ENCODE measurements around the gene ELAPOR2.

DNA sequence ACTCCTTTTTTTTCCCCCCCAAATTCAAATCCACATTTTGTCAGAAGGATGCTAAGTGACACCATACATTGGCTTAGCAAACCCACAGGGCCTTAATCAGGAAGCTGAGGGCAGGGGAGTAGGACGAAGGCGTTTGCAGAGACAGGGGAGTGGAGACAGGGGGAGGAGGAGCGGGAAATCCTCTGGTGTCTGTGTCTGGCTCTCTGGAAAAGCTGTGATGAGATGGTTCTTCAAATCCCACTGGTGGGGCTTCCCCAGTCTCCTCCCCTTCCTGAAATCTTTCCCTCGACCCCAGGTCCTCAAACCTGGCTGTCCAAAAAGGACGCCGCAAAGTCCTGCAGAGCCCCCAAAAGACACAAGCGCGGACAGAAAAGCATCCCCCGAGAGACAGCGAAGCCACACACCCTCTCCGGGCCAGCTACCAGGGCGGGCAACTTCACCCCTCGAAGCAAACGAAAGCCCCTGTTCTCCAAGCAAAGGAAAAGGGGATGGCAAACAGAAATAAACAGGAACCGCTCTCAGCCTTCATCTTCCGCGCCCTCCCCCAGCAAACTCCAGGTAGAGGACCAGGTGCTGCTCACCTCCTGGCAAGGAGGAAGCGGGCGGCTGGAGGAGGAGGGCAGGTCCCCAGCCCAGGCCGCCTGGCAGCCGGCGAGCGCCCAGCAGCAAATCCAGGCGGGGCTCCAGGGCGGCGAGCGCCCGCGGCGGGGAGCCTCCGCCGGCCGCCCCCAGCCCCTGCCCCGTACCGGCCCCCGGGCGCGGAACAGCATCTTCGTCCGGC, 520 bp downstream of the ELAPOR2 start:
- TF ChIP-seq, protein P1, sequence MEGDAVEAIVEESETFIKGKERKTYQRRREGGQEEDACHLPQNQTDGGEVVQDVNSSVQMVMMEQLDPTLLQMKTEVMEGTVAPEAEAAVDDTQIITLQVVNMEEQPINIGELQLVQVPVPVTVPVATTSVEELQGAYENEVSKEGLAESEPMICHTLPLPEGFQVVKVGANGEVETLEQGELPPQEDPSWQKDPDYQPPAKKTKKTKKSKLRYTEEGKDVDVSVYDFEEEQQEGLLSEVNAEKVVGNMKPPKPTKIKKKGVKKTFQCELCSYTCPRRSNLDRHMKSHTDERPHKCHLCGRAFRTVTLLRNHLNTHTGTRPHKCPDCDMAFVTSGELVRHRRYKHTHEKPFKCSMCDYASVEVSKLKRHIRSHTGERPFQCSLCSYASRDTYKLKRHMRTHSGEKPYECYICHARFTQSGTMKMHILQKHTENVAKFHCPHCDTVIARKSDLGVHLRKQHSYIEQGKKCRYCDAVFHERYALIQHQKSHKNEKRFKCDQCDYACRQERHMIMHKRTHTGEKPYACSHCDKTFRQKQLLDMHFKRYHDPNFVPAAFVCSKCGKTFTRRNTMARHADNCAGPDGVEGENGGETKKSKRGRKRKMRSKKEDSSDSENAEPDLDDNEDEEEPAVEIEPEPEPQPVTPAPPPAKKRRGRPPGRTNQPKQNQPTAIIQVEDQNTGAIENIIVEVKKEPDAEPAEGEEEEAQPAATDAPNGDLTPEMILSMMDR (IDR thresholded peaks at IDR 0.05; ENCODE audit: insufficient read depth, low read length), result no peak
- TF ChIP-seq POLR2AphosphoS5 (IDR thresholded peaks at IDR 0.05; ENCODE audit: low read depth), result no peak
- TF ChIP-seq GABPA (IDR thresholded peaks at IDR 0.05; ENCODE audit: low read depth), result no peak
- TF ChIP-seq REST (IDR thresholded peaks at IDR 0.05; ENCODE audit: insufficient replicate concordance, low read depth), result no peak
